CD14-positive monocyte (primary cell): ENCODE data around the gene TOX3. TPM values are rescaled to one million over a fixed set of nuclear protein-coding genes. Genes with fewer than 3 reads are reported as not detected.

Experiments
- DNase-seq, 3 donors: peaks; one replicate each; pipeline ENCODE4 v3.0.0-alpha.2; 2011 to 2022
- H2AFZ ChIP-seq: 2 replicates; pipeline ENCODE4 v1.6.0; 2012; ENCODE audit warnings: mild to moderate bottlenecking, low read depth, low read length, inconsistent platforms; ENCODE audit not compliant: insufficient read depth, poor library complexity, severe bottlenecking
- H3K27ac ChIP-seq, 2 donors: 1 replicate in 1 of 2; 2 replicates in 1 of 2; pipeline ENCODE4 v1.5.1; 2012 to 2013; ENCODE audit warnings: low read length in 2 of 2, control low read depth in 1 of 2, inconsistent platforms in 1 of 2, low read depth in 1 of 2, mild to moderate bottlenecking in 1 of 2
- H3K27me3 ChIP-seq, 2 donors: one replicate each; pipeline versions ENCODE4 v1.6.0 to v1.6.1; 2011 to 2013; ENCODE audit warnings: low read length in 2 of 2; ENCODE audit not compliant: control insufficient read depth in 2 of 2, insufficient read depth in 2 of 2
- H3K36me3 ChIP-seq, 2 donors: replicated peaks in 1 of 2; 1 replicate in 1 of 2; 2 replicates in 1 of 2; pipeline versions ENCODE4 v1.5.1 to v1.6.1; 2012 to 2013; ENCODE audit warnings: low read length in 2 of 2, control low read depth in 1 of 2, inconsistent platforms in 1 of 2, mild to moderate bottlenecking in 1 of 2; ENCODE audit not compliant: insufficient read depth in 2 of 2, control insufficient read depth in 1 of 2
- H3K4me1 ChIP-seq, 2 donors: 1 replicate in 1 of 2; 2 replicates in 1 of 2; pipeline versions ENCODE4 v1.5.1 to v1.6.1; 2012 to 2013; ENCODE audit warnings: low read length in 2 of 2, control low read depth in 1 of 2, inconsistent platforms in 1 of 2, mild to moderate bottlenecking in 1 of 2, moderate library complexity in 1 of 2; ENCODE audit not compliant: insufficient read depth in 2 of 2, control insufficient read depth in 1 of 2
- H3K4me2 ChIP-seq: replicated peaks from 2 replicates; pipeline ENCODE3; 2012; ENCODE audit warnings: low read length, moderate library complexity, mild to moderate bottlenecking; ENCODE audit not compliant: poor library complexity, severe bottlenecking; ENCODE audit errors: extremely low read depth
- H3K4me3 ChIP-seq, 3 experiments: fragments of 200-600 bp in 1 of 3; sonication (generic) in 1 of 3; replicated peaks in 1 of 3; 1 replicate in 2 of 3; 2 replicates in 1 of 3; pipeline ENCODE4 v1.5.1; 2011 to 2013; ENCODE audit warnings: low read length in 3 of 3, mild to moderate bottlenecking in 3 of 3, control low read depth in 2 of 3, low read depth in 2 of 3, inconsistent platforms in 1 of 3, moderate library complexity in 1 of 3
- H3K79me2 ChIP-seq: 2 replicates; pipeline ENCODE4 v1.6.0; 2012; ENCODE audit warnings: mild to moderate bottlenecking, control low read depth, inconsistent platforms, low read length, moderate library complexity; ENCODE audit not compliant: insufficient read depth
- H3K9ac ChIP-seq: 2 replicates; pipeline ENCODE4 v1.6.0; 2017; ENCODE audit warnings: low read length, mild to moderate bottlenecking; ENCODE audit not compliant: insufficient read depth, poor library complexity, severe bottlenecking
- H3K9me3 ChIP-seq, 2 donors: replicated peaks in 1 of 2; 1 replicate in 1 of 2; 2 replicates in 1 of 2; pipeline versions ENCODE4 v1.5.1 to v1.6.1; 2012 to 2013; ENCODE audit warnings: low read length in 2 of 2, control low read depth in 1 of 2; ENCODE audit not compliant: control insufficient read depth in 1 of 2, insufficient read depth in 1 of 2
- H4K20me1 ChIP-seq: 2 replicates; pipeline ENCODE4 v1.6.0; 2012; ENCODE audit warnings: mild to moderate bottlenecking, low read length, control low read depth, moderate library complexity; ENCODE audit not compliant: insufficient read depth
- H3K27ac Mint-ChIP-seq, 7 donors: one replicate each; pipeline ENCODE4 v1.8.0; 2020; ENCODE audit warnings: mild to moderate bottlenecking in 7 of 7, mixed read lengths in 7 of 7, moderate library complexity in 6 of 7, inconsistent platforms in 2 of 7
- H3K27me3 Mint-ChIP-seq, 3 donors: one replicate each; pipeline ENCODE4 v1.8.0; 2021 to 2022; ENCODE audit warnings: low read depth in 3 of 3, mild to moderate bottlenecking in 3 of 3, mixed read lengths in 3 of 3, moderate library complexity in 3 of 3, inconsistent platforms in 1 of 3
- H3K36me3 Mint-ChIP-seq, 2 donors: one replicate each; pipeline ENCODE4 v1.8.0; 2020; ENCODE audit warnings: mixed read lengths in 2 of 2, inconsistent platforms in 1 of 2, mild to moderate bottlenecking in 1 of 2
- H3K4me1 Mint-ChIP-seq: one replicate; pipeline ENCODE4 v1.8.0; 2020; ENCODE audit warnings: mild to moderate bottlenecking, mixed read lengths
- H3K4me3 Mint-ChIP-seq, 2 donors: one replicate each; pipeline ENCODE4 v1.8.0; 2020; ENCODE audit warnings: mild to moderate bottlenecking in 2 of 2, mixed read lengths in 2 of 2, moderate library complexity in 1 of 2
- H3K9me3 Mint-ChIP-seq, 7 donors: one replicate each; pipeline ENCODE4 v1.8.0; 2020 to 2022; ENCODE audit warnings: mixed read lengths in 7 of 7, mild to moderate bottlenecking in 6 of 7, moderate library complexity in 6 of 7, inconsistent platforms in 2 of 7
- WGBS: methylation state at CpG from one replicate; pipeline ENCODE4 v1.1.5; 2013; ENCODE audit warnings: missing lambda C conversion rate; ENCODE audit not compliant: insufficient coverage; 5-methylcytosine and 5-hydroxymethylcytosine counted together
- intact Hi-C, 2 donors: fragments of 100-400 bp; cut with micrococcal nuclease; formaldehyde crosslinking; loops; one replicate each; pipeline versions ENCODE4 v1.15.0 to v1.15.1; 2023
- polyA plus RNA-seq, 3 donors: library from polyadenylated mRNA; depleted of rRNA in 1 of 3; unstranded in 2 of 3; stranded (reverse) in 1 of 3; fragments of 300-500 nt in 2 of 3; fragments of >200 nt in 1 of 3; fragmentation: Illumina TruSeq in 2 of 3; gene quantifications; 1 replicate in 2 of 3; 2 replicates in 1 of 3; pipeline ENCODE4 v1.2.3, GENCODE V29; 2012 to 2021
- TF ChIP-seq, protein P1 (sequence below): fragments of 200-600 bp; IDR thresholded peaks from one replicate; pipeline ENCODE4 v1.8.0; 2022; ENCODE audit warnings: antibody characterized with exemption, mild to moderate bottlenecking

The TOX3 gene
- polyA plus RNA-seq, 3 donors, result not detected

DNA sequence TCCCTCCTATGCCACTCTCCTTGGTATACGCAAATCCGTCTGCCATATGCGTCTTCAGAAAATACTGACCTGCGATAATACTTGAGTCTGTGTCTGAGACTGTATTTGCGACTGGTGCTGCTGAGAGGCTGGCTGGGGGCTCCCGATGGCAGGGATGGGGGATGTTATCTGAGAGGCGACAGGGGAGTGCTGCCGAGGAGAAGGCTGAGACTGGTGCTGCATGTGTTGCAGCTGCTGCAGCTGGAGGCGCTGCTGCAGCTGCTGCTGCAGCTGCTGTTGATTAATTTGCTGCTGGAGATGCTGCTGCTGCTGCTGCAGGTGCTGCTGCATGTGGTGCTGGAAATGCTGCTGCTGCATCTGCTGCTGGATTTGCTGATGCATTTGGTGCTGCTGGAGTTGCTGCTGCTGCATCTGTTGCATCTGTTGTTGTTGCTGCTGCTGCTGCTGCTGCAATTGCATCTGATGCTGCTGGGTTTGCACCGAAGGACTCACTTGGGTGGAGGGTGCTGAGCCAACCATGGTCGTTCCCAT is 107.7 kb downstream of the TOX3 start:
- intact Hi-C loops, result no loop called here
- Histone ChIP-seq H3K79me2 (no peaks in the 10 kb centered on the region), H3K4me3 (no peak overlapping the region), H3K4me1 (no peaks in the 10 kb centered on the region), H3K27me3 (no peaks in the 10 kb centered on the region), H3K9ac (no peak overlapping the region), H3K4me2 (no peak overlapping the region), H3K36me3 (no peaks in the 10 kb centered on the region), H3K9me3 (peaks cover 4 to 5% of the 10 kb centered on the region in 2 donors), H2AFZ (no peak overlapping the region), H3K27ac (no peak overlapping the region), H4K20me1 (no peaks in the 10 kb centered on the region)
- Mint-ChIP-seq H3K36me3 (no peaks in the 10 kb centered on the region), H3K27me3 (no peaks in the 10 kb centered on the region), H3K4me1 (no peaks in the 10 kb centered on the region), H3K4me3 (no peak overlapping the region), H3K9me3 (peaks cover 0 to 8% (median 3%) of the 10 kb centered on the region in 7 donors), H3K27ac (no peak overlapping the region)
- DNase-seq, result no peak
- WGBS, result 90% methylated on average over 11 of the region's 11 CpGs
- TF ChIP-seq, protein P1, sequence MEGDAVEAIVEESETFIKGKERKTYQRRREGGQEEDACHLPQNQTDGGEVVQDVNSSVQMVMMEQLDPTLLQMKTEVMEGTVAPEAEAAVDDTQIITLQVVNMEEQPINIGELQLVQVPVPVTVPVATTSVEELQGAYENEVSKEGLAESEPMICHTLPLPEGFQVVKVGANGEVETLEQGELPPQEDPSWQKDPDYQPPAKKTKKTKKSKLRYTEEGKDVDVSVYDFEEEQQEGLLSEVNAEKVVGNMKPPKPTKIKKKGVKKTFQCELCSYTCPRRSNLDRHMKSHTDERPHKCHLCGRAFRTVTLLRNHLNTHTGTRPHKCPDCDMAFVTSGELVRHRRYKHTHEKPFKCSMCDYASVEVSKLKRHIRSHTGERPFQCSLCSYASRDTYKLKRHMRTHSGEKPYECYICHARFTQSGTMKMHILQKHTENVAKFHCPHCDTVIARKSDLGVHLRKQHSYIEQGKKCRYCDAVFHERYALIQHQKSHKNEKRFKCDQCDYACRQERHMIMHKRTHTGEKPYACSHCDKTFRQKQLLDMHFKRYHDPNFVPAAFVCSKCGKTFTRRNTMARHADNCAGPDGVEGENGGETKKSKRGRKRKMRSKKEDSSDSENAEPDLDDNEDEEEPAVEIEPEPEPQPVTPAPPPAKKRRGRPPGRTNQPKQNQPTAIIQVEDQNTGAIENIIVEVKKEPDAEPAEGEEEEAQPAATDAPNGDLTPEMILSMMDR, result no peak

- no peaks in the 10 kb centered on the region for H3K27me3 Mint-ChIP-seq
- H3K4me1 ChIP-seq, result no peaks in the 10 kb centered on the region
- no peak overlapping the region for H3K4me3 Mint-ChIP-seq
- H3K36me3 ChIP-seq, result no peaks in the 10 kb centered on the region
- H3K79me2 ChIP-seq, result no peaks in the 10 kb centered on the region
- H3K4me3 ChIP-seq, result no peak overlapping the region
- no CpG with 5 or more reads among the region's 4 CpGs for WGBS
- peaks cover 0 to 8% (median 3%) of the 10 kb centered on the region in 7 donors for H3K9me3 Mint-ChIP-seq
- H2AFZ ChIP-seq, result no peak overlapping the region
- H3K27ac ChIP-seq, result no peak overlapping the region
- DNase-seq, result no peak
- H3K9me3 ChIP-seq, result peaks cover 4 to 5% of the 10 kb centered on the region in 2 donors
- intact Hi-C loops, result no loop called here
- H3K27me3 ChIP-seq, result no peaks in the 10 kb centered on the region
- H3K27ac Mint-ChIP-seq, result no peak overlapping the region
- no peaks in the 10 kb centered on the region for H4K20me1 ChIP-seq
- no peaks in the 10 kb centered on the region for H3K36me3 Mint-ChIP-seq
- TF ChIP-seq, protein P1, result no peak
- no peaks in the 10 kb centered on the region for H3K4me1 Mint-ChIP-seq
- H3K9ac ChIP-seq, result no peak overlapping the region
- no peak overlapping the region for H3K4me2 ChIP-seq
These were observed 109.7 kb downstream of the TOX3 start for GRCh38 chr16:52437277-52437670.
